D721Med (cell line): ENCODE data around the gene MS4A7.

Source experiments
- DNase-seq: peaks from one replicate; pipeline ENCODE4 v3.0.0; 2011; ENCODE audit warnings: low spot score; ENCODE audit not compliant: insufficient read length
- FAIRE-seq: peaks from 2 replicates; lab custom pipeline; 2011; peaks lifted over from hg19 to GRCh38; lab: Jason Lieb, UNC
- CTCF ChIP-seq: IDR thresholded peaks from 2 replicates; pipeline ENCODE4 v1.5.1; 2012; ENCODE audit warnings: mild to moderate bottlenecking, control low read depth; ENCODE audit not compliant: insufficient read depth; ENCODE audit errors: missing control alignments

The MS4A7 gene

GRCh38 chr11:60370811-60371298 lies 7.5 kb upstream of the MS4A7 start:
- DNase-seq (no peak), FAIRE-seq (no peak)
- no peak for TF ChIP-seq CTCF

GRCh38 chr11:60371386-60371785 lies 6.9 kb upstream of the MS4A7 start:
- FAIRE-seq, result no peak
- no peak for TF ChIP-seq CTCF

GRCh38 chr11:60371854-60372253 lies 6.5 kb upstream of the MS4A7 start:
- no peak for DNase-seq
- no peak for TF ChIP-seq CTCF
- no peak for FAIRE-seq

More at GRCh38 chr11:60371386-60371785, 6.9 kb upstream of the MS4A7 start:
- DNase-seq, result no peak

GRCh38 chr11:60372767-60373166 lies 5.6 kb upstream of the MS4A7 start:
- no peak for TF ChIP-seq CTCF
- FAIRE-seq, result peak; percentile 53

GRCh38 chr11:60375316-60375715 lies 3.0 kb upstream of the MS4A7 start:
- TF ChIP-seq CTCF, result no peak
- DNase-seq (no peak), FAIRE-seq (no peak)

More at GRCh38 chr11:60372767-60373166, 5.6 kb upstream of the MS4A7 start:
- DNase-seq, result no peak

GRCh38 chr11:60376601-60377000 lies 1.7 kb upstream of the MS4A7 start:
- no peak for FAIRE-seq
- no peak for TF ChIP-seq CTCF
- DNase-seq, result no peak

- DNase-seq, result no peak
- no peak for TF ChIP-seq CTCF
- no peak for FAIRE-seq
Observed at GRCh38 chr11:60377401-60378136, 763 bp upstream of the MS4A7 start.
